HG03045 (cell line): ENCODE data around the gene TMEM156.
"Not testable (repeated sequence)": the region's sequence is repeated elsewhere in the genome, so short reads cannot be mapped to it uniquely, and the experiment has no call there.

ENCODE experiments used
- ATAC-seq: cut with Tn5 transposase; IDR thresholded peaks from one replicate; pipeline ENCODE4 v1.9.1; 2021; ENCODE audit warnings: mild to moderate bottlenecking, moderate library complexity; ENCODE audit not compliant: unreplicated experiment

TMEM156 gene

DNA sequence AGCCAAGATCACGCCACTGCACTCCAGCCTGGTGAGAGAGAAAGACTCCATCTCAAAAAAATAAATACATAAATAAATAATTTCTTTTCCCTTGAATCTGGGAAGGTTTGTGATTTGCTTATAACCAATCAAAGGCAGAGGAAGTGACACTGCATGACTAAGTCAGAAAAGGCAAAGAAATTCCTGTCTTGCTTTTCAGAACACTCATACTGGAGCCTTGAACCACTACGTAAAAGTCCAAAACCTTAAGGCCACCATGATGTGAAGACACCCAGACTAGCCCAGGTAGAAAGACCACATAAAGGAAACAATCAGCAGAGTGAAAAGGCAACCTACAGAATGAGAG lies 36.6 kb downstream of the TMEM156 start:
- no peak for ATAC-seq

GRCh38 chr4:38994135-38994534 lies 38.1 kb downstream of the TMEM156 start:
- ATAC-seq, result no peak

DNA sequence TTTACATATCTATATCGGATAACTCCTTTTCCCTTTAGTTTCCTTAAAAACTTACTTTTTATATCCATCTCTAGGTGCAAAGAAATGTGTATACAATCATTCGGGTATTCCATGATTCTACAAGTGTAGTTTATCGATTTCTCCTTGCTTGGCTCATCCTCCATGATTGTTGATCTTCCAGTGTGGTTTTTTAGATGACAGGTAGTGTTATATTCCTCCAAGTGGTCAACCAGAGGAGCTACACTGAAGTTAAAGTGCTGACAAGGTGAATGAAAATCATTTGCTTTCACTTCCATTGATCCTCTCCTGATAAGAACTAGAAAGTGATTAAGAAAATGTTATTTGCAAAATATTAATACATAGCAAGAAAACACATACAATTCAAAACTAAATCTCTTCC lies 38.5 kb downstream of the TMEM156 start:
- ATAC-seq, result no peak

DNA sequence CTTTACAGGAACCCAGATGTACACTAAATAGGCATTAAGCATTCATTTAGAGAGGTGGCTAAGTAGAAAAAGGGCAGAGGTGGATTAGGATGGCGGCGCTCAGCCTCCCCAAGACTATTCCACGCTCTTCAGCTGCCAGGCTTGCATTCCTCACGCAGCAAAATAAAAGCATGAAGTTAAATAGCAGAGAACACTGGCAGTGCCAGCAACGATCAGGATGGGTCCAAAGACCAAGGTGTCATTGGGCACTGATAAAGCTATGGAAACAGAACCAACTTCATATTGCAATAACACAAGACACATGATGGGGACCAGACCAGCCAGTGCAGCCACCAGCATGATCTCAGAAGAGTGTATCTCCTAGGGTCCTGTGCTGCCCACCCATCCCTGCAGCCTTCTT lies 42.0 kb downstream of the TMEM156 start:
- ATAC-seq, result no peak

DNA sequence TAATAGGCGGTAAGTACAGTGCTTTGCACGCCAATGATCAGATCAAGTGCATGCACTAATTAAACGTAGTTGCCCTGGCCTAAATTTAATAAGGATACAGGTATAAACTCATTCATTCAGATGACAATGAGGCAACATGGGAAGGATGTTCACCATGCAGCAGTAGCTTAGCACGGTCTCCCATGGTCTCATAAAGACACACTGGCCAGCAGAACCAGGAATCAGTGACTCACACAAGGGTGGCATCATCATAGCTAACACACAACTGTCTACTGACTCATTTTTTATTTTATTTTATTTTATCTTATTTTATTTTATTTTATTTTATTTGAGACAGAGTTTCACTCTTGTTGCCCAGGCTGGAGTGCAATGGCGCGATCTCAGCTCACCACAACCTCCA lies 42.7 kb downstream of the TMEM156 start:
- ATAC-seq, result no peak

DNA sequence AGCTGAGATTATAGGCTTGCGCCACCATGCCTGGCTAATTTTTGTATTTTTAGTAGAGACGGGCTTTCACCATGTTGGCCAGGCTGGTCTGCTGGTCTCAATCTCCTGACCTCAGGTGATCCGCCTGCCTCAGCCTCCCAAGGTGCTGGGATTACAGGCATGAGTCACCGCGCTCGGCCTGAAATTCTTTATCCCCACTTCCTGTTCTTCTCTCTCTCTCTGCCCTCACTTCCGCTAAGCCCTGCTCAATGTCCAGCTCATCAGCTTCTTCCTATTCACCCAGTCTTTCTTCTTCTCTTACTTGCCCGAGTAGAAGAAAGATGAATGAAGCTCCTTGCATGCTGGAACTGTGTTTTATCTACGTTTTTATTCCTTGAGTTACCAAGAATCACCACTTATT lies 43.9 kb downstream of the TMEM156 start:
- not testable (repeated sequence) for ATAC-seq

- ATAC-seq, result no peak
Measured at GRCh38 chr4:38987491-38987890, 44.7 kb downstream of the TMEM156 start.

- ATAC-seq, result no peak
Measured at GRCh38 chr4:38985410-38986100, 46.7 kb downstream of the TMEM156 start.

GRCh38 chr4:38983787-38984598 lies 48.2 kb downstream of the TMEM156 start:
- no peak for ATAC-seq

DNA sequence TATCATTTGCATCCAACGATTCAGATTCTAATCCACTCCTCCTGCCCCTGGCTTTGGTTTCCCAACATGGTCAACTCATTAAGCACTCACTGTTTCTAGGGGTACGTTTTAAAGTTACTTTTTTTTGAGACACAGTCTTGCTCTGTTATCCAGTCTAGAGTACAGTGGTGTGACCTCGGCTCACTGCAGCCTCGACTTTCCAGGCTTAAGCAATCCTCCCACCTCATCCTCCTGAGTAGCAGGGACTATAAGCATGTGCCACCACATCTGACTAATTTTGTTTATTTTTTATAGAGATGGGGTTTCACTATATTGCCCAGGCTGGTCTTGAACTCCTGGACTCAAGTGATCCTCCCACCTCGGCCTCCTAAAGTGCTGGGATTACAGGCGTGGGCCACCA lies 48.9 kb downstream of the TMEM156 start:
- no peak for ATAC-seq

DNA sequence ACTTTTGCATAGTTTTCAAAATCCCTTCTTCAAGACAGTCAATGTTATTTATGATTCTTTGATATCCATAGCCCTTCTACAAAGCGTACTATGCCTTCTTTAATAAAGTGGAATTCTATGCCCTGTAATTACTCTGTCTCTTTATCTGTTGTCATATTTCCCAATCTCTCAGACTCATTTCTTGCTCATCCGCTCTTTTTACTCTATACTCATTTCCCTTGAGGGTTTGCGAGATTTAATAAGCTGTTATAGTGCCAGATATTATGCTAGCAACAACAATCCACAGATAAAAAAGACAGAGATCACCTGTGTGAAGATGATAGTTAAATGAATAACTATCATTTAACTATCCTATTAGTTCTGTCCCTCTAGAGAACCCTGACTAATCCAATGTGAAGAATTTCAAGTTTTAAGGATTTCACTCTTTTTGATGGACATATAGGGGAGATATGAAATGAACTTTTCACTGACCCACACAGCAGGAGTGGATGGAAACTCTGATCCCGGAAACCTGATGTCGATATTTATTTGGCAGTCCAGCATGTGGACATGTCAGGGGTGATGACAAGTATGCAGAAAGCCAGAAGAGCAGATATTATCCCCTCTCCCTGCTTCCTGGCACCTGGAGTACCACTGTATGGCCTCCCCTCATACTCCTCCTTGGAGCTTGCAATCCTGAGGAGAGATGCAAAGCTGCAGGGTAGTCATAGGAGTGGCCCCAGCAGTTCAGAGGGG lies 49.7 kb downstream of the TMEM156 start:
- no peak for ATAC-seq

- no peak for ATAC-seq
Measured at GRCh38 chr4:38980903-38981676, 51.1 kb downstream of the TMEM156 start.

GRCh38 chr4:38979511-38980230 lies 52.5 kb downstream of the TMEM156 start:
- ATAC-seq, result no peak

DNA sequence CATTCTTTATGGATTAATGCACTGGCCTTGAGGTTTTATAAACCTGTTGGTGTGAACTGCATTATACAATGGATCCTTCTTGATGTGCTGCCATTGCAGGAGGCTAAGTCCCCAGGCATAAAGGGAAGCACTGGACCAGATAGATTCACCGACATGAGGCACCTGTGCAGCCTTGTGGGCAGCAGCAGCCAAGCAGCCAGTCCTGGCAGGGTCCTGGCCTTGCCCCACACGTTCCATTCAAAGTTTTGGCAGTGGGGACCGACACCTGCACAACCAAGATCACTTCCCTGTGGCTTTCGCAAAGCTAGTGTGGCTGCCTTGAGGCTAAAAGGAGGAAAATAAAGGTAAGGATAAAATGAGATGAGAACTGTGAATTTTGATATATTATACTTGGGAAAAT lies 53.1 kb downstream of the TMEM156 start:
- no peak for ATAC-seq

GRCh38 chr4:38976308-38976707 lies 55.9 kb downstream of the TMEM156 start:
- ATAC-seq, result no peak

- no peak for ATAC-seq
Measured at GRCh38 chr4:38968668-38969067, 63.5 kb downstream of the TMEM156 start.

GRCh38 chr4:38967260-38968095 lies 64.7 kb downstream of the TMEM156 start:
- no peak for ATAC-seq

GRCh38 chr4:38965866-38966265 lies 66.3 kb downstream of the TMEM156 start:
- ATAC-seq, result no peak

GRCh38 chr4:38964942-38965775 lies 67.0 kb downstream of the TMEM156 start:
- ATAC-seq, result no peak
